Keratinocyte (primary cell): Measurements from ENCODE around the gene SLC22A14.

Source experiments
- EZH2 ChIP-seq: IDR thresholded peaks from one replicate; pipeline ENCODE4 v1.6.1; 2012; ENCODE audit warnings: inconsistent platforms, mild to moderate bottlenecking, low read length, moderate library complexity
- TF ChIP-seq, protein P1 (sequence below), 3 experiments: IDR thresholded peaks in 1 of 3; conservative IDR thresholded peaks in 1 of 3; optimal IDR thresholded peaks in 1 of 3; 2 replicates in 2 of 3; 3 replicates in 1 of 3; pipeline versions ENCODE3 to v1.5.1; 2011; ENCODE audit warnings: low read length in 3 of 3, mild to moderate bottlenecking in 3 of 3, moderate library complexity in 2 of 3, control low read depth in 1 of 3, inconsistent platforms in 1 of 3; ENCODE audit not compliant: insufficient read depth in 2 of 3; ENCODE audit errors: extremely low read depth in 1 of 3

DNA sequence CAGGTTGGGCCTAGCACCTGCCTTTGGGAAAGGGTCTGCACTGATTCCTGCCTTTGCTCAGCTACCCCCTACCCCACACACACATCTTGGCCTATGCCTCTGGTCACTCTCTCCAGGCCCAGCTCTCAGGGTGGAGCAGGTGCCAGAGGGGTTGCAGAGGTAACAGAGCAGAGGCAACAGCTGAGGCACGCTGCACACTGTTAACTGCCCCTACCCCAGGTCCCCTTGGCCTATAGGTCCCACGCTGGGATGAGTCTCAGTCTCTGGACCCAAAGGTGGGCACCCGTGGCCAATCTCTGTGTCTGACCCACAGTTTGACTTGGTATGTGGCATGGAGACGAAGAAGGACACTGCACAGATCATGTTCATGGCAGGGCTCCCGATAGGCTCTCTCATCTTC, 24.8 kb downstream of the SLC22A14 start:
- TF ChIP-seq, protein P1, sequence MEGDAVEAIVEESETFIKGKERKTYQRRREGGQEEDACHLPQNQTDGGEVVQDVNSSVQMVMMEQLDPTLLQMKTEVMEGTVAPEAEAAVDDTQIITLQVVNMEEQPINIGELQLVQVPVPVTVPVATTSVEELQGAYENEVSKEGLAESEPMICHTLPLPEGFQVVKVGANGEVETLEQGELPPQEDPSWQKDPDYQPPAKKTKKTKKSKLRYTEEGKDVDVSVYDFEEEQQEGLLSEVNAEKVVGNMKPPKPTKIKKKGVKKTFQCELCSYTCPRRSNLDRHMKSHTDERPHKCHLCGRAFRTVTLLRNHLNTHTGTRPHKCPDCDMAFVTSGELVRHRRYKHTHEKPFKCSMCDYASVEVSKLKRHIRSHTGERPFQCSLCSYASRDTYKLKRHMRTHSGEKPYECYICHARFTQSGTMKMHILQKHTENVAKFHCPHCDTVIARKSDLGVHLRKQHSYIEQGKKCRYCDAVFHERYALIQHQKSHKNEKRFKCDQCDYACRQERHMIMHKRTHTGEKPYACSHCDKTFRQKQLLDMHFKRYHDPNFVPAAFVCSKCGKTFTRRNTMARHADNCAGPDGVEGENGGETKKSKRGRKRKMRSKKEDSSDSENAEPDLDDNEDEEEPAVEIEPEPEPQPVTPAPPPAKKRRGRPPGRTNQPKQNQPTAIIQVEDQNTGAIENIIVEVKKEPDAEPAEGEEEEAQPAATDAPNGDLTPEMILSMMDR (optimal IDR thresholded peaks at IDR 0.05 in 1 of 3, IDR thresholded peaks at IDR 0.05 in 1 of 3, conservative IDR thresholded peaks at IDR 0.05 in 1 of 3; ENCODE audit: extremely low read depth in 1 of 3, insufficient read depth in 2 of 3, low read length in 3 of 3): no peak
- no peak for TF ChIP-seq EZH2
